HG02763 (cell line): Measurements from ENCODE around the gene CYB561.
A peak's percentile ranks its signal among the peaks of the same experiment; 100 is the strongest.

Experiments used
- ATAC-seq: cut with Tn5 transposase; IDR thresholded peaks from one replicate; pipeline ENCODE4 v1.9.1; 2021; ENCODE audit warnings: mild to moderate bottlenecking, moderate library complexity; ENCODE audit not compliant: unreplicated experiment

The CYB561 gene

DNA sequence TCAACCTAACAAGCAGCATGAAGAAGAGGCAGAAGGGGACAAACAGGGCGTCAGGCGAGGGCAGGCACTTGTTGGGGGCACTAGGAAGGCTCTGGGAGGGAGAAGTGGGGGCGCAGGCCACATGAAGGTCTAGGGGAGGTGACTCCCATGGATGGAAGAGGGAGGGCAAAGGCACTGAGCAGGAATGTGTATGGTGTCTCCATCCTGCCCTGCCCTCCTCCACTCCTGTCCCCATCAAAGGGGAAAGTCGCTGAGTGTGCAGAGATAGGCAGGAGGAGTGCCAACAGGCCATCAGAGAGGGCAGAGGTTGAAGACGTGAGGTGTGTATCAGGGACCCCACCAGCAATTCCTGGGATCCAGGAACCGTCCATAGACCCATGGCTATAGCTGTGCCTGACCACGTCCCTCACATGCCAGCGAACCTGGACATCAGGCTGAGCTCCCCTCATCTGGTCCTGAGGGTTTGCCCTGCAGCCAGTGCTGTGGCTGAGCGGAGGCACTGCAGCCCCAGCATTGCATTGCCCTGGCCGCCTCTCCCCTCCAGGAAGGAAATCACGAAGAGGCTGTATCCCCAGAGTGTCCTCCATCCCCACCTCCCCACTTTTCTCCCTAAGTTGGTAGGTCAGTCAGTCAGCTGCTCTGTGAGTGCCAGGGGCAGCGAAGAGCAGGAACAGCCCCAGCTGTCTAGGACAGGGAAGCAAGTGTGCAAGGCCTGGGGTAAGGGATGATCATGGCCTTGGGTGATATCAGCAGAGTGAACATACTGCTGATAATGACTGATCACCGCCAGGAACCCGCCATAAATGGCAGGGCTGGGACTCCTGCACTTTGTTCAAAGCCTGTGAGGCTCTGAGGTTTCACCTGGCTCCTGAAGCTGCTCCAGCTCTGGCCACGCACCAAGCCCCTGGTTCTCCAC lies 6.2 kb upstream of the CYB561 start:
- no peak for ATAC-seq

DNA sequence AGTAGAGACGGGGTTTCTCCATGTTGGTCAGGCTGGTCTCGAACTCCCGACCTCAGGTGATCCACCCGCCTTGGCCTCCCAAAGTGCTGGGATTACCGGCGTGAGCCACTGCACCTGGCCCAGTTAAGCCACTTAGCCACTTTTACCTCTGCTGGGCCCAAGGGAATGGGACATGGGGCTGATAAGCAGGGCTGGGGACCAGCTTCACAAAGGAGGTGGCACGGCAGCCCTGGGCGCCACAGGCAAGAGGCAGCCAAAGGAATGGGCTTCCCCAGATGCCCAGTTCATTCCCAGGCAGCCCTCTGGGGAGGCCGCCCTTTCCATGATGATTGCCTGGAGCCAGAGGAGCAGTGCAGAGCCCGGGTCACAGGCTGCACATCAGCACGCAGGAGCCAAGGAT lies 5.0 kb upstream of the CYB561 start:
- no peak for ATAC-seq

DNA sequence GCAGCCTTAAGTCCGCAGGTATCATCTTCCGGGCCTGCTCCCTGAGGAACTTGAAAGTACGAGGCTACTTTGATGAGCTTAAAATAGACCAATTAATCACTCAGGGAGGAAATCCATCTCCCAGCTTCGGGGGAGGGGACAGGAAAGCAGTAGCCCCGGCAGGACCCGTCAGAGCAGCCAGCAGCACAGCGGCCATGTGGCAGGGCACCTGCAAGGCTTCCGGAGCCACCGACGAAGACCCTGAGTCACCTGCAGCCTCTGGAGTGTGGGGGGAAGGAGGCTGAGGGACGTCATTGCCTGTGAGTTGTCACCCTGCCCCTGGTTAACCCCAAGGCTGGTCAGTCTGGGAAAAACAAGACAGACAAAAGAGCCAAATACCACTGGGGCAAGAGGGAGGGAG lies 4.4 kb upstream of the CYB561 start:
- ATAC-seq = no peak

DNA sequence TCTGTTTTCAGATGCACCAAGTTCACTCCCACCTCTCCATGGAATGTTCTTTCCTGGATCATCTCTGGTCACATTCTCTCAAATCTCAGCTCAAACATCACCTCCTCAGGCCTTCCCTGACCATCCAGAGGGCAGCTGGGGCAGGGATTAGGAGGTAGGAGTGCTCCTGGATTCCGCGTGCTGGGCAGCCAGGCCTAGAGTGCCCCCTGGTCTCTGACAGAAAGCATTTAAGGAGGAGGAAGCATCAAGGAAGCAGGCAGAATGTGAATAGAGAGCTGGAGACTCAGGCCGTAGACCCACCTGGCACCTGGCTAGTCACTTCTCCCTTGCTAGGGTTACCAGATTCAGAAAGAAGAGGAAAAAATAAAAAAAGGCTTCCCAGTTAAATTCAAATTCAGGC lies 2.5 kb upstream of the CYB561 start:
- no peak for ATAC-seq

DNA sequence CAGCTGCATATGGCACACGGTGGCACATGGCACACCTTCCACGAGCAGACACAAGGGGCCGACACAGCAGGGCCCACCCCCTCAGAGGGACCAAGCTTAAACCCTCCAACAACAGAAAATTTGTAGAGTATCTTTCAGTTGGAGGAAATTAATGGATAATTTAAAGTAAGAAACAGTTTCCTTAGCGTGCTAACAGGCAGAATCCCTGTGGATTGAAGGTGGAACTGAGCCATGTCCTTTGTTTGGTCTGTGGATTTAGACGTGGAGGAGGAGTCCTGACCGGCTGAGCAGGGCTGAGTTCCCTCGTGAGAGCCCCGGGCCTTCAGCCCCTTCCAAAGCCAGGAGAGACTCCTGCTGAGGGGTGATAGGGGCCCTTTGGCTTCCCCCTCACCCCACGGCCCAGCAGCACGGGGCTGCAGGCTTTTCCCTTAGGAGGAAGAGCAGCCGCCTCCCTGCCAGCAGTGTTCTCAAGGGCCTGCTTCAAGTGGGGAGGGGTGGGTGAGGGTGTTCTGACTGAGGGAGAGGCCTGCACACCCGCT lies 1.4 kb upstream of the CYB561 start:
- no peak for ATAC-seq

DNA sequence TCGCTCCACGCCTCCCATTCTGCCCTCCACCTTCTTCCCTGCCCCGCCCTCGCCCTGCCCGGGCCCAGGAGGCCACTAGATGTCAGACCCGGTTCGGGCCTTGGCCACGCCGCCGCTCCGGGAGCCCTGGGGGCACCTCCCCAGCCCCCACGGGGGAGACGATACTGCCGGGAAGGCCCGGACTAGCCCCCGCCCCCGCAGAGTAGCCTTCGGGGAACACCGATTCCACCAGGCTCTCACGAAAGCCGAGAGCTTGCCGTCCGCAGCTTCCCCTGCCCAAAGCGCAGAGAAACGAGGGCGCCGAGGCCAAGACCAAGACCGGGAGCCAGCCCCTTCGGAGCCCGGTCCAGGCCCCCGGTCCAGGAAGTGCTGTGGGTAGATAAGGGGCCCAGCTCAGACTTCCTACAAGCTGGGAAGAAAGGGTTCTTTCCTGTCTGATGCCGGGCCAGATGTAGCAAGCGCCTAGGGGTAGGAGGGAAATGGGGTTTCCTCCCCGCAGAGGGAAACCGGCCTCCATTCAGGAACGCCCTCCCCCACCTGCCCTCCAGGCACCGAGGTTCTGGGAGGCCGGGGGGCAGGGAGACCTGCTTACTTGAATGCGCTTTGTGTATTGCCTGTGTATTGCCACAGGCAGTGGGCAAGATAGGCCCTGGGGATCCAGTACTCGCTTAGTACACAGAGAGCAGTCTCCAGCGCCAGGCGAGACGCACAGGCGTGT lies 806 bp upstream of the CYB561 start:
- ATAC-seq = peak; percentile 32

DNA sequence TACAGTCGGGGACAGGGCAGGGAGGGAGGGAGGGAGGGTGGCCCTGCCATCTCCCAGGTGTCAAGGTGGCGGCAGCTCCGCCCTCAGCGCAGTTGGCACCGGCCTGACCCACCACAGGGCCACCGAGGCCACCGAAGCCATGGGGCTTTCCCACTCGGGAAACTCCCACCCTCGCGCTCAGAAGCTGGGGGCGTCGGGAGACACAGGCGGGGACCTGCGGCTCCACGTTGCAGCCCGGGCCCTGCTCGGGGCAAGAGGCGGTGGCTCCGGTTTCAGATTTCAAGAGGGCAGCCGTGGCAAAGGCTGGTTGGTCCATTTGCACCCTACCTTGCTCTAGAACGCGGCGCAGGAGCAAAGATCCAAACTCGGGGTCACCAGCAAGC lies 544 bp downstream of the CYB561 start:
- ATAC-seq = peak; percentile 9

DNA sequence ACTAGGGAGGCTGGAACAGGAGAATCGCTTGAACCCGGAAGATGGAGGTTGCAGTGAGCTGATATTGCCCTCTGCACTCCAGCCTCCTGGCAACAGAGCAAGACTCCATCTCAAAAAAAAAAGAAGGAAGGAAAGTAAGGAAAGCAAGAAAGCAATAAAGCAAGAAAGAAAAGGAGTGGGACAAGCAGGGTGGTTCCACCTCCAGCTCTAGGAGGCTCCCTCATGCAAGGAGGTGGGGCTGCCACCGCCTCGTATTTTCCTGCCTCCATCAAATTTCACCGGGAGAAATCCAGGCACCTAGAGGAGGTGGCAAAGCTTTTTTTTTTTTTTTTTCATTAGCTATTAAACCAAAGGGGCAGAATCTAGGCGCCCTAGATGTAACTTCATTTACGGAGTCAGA lies 1.0 kb downstream of the CYB561 start:
- ATAC-seq = no peak

DNA sequence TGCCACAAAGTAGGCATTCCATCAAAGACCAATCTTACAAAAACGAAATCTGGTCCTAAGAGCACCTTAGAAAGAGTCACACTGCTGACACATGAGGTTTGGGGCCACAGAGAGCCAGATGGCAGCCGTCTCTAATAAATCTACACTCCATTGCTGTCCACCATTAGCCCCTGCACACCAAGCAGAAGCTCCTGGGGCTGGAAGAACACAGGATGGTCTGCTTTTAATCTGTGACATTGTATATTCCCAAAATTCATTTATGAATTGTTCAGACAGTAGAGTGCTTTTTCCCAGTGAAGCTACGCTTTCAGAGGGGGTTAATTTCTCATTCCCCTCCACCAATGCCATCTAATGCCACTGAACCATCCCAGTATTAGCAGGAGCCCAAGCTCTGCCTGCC lies 1.6 kb downstream of the CYB561 start:
- ATAC-seq = no peak

DNA sequence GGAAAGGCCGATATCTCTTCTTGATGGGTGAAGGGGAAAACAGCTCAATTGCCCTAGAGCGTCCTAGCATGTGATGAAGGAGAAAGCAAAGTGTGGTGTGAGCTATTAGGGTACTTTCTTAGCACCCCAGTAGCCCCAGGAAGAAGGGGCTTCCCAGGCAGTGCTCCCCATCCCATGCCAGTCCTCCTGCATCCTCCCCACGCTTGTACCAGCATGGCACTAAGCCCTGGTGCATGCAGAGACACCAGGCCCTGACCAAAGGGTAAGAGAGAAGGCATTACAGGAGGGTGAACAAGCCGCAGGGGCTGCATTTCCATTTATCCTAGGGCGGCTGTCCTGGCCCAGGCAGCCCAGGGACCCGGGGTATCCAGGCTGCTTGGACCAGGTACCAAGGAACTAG lies 3.1 kb downstream of the CYB561 start:
- ATAC-seq = no peak

DNA sequence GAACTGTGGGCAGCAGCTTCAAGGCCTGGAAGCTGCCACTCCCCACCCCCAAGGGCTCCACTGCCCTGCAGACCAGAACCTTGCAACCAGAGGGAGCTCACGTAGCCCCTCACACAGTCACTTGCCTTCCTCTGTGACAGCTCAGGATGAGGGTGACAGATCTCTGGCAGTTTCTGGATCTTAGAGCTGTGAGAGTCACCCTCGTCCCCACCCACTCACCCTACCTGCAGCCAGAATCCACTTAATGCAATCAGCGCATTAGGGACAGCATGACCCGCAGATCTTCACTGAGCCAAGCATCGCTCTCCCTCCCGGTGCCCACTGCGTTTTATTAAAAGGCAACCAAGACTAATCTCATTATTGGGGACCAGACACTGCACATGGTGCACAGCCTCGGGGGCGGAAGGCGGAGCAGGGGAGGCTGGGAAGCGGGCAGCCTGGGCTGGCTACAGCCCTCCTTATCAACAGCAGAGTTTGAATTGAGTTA lies 3.5 kb downstream of the CYB561 start:
- no peak for ATAC-seq

DNA sequence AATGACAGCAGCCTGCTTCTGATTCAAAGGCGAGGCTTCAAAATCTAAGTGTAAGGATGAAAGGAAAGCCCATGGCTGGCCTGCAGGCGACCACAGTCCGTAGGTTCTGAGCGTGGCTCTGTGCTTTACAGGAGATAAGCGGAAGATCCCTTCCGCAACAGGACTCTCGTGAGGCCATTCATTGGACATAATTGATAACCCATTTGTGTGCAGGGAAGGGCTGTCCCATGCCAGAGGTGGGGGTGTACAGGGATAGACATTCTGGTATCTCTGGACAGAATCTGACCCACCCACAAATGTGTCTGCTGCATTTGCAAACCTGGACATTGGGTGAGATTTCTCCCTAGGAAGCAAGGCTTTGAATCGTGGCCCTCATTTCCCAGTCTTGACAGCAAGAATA lies 4.0 kb downstream of the CYB561 start:
- ATAC-seq = no peak

DNA sequence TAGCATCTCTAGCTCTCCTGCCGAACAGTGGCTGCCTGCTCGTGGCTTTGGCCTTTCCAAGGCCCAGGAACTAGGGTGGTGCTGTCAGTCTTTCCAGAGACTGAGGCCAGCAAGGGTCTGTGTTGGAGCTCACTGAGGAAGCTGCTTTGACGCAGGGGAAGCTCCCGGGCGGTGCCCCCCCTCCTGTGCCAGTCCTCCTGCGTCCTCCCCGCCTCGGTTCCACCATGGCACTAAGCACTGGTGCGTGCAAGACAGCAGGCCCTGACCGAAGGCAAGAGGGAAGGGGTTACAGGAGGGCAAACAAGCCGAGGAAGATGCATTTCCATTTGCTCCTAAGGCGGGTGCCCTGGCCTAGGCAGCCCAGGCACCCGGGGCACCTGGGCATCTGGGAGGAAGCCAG lies 4.5 kb downstream of the CYB561 start:
- no peak for ATAC-seq

DNA sequence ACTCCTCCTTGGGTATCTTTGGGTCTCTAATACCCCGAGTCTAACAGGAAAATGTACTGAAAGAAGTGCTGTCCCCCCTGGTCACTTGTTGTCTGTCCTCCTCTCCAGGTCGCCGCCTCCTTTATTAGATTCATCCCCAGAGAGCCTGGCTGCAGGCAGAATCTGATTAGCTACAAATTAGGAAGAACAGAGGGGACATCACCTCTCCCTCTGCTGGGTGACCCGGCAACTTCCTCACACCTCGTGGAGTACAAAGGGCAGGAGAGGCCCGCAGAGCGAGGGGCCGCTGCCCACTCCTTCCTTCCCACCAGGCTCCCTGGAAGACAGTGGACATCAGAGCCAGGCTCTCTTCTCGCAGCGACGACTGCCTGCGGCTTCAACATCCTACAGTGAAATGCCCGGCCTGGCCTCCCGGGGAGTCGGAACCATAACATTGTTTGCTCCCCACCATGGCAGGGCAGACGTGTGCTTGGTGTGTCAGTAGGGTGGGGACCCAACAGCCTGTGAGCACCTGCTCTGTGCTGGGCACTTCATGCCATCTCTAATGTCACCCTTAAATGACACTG lies 5.3 kb downstream of the CYB561 start:
- no peak for ATAC-seq

DNA sequence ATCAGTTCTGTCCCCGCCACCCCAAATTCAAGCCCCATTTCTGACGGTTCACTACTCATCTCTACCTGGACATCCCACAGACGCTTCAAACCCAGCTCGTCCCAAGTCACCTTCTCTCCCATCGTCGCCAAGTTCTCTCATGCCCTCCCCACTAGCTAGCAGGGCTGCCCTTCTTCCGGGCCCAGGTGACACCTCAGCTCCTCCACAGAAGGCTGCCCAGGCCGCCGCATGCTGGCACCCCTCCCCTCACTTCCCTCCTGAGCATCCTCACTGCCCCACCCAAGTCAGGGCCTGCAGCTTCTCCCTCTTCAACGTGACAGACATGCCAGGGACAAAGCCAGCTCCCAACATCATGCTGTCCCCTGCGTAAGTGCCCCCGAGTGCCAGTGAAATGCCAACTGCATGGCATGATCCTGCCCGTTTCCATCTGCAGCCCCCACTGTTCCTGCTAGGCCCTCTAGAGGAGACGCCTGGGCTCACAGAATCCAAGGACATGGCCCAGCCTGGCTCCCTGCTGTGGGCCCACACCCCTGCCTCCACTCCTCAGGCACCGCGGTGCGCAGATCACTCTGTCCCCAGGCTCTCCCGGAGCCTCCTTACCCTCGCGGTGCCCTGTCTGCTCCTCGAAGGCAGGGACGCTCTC lies 5.9 kb downstream of the CYB561 start:
- ATAC-seq = no peak

DNA sequence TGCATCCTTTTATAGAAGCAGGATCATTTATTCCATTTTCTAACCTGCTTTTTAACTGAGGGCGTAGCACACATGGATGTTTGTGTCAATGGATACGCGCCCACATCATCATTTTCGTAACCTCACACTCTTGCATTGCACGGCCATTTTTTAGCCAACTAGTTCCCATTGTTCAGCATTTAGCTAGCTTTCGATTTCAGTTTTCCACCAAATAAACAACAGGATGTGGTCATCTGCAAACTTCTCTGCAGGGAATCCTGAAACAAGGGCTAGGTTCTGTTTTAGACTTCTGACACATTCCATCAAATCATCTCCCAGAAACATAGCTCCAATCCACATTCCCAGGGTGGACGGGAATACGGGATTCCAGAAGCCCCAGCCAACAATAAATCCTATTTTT lies 6.4 kb downstream of the CYB561 start:
- ATAC-seq = no peak

DNA sequence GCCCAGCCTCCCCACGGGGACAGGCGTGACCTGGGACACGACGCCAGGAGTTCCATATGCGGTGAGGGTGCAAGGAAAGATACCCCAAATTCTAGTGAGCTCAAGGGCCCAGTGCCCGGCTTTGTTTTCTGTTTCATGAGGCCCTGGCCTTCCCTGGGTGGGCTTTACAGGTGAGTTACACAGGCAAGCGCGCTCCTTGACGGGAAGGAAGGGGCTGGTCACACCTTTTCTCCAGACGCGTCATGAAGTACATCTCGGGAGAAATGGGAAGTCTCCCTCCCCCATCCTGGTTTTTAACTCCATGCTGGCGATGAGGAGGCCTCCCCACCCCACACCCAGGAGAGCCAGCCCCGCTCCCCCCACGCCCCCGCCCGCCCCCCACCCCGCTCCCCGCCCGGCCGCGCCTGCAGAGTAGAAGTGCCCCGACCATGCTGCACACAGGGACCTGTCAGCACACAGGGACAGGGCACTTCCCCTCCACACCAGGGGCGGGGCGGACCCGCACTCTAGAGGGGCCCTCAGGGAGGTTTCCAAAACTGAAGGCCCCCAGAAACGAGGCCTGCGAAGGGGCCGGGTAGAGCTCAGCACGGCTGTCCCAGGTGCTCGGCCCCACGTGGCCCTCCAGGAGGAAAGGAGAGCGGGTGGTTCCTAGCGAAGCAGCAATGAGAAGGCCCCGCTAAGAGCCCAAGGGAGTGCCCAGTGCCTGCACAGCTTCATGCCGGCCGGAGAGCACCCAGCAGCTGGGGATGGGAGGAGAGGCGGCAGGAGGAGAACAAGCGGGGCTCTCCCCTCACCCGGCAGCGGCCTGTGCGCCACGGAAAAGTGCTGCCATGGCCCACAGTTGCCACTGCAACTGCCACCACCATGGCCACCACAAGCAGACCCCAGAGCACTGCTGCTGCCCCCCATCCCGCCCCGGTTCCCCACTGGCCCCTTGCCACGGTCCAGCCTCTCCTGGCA lies 7.7 kb downstream of the CYB561 start:
- no peak for ATAC-seq

DNA sequence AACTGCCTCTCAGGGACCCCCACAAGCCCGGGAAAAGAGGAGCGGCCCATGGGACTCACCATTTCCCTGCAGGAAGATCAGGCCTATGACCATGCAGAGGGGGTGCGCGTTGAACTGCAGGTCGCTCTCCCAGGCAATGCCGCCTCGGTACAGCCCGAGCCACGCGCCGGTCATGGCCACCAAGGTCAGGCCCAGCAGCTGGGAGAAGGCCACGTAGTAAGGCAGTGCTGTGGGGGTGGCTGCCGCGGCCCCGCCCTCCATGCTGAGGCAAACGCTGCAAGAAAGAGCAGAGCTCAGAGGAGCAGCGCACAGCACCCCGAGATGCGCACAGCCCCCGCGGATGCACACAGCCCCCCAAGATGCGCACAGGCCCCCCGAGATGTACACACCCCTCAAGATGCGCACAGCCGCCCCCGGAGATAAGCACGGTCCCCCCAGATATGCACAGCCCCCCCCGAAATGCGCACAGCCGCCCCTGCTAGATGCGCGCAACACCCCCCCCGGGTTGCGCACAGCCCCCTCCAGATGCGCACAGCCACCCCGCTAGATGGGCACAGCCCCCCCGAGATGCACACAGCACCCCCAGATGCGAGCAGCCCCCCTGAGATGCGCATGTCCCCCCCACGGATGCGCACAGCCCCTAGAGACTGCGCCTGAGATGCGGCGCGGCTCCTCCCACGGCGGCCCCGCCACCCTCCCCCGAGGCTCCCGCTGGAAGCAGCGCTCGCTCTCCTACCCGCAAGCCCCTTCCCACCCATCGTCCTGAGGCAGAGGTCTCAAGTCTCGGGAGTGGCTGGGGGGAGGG lies 8.6 kb downstream of the CYB561 start:
- ATAC-seq = no peak

DNA sequence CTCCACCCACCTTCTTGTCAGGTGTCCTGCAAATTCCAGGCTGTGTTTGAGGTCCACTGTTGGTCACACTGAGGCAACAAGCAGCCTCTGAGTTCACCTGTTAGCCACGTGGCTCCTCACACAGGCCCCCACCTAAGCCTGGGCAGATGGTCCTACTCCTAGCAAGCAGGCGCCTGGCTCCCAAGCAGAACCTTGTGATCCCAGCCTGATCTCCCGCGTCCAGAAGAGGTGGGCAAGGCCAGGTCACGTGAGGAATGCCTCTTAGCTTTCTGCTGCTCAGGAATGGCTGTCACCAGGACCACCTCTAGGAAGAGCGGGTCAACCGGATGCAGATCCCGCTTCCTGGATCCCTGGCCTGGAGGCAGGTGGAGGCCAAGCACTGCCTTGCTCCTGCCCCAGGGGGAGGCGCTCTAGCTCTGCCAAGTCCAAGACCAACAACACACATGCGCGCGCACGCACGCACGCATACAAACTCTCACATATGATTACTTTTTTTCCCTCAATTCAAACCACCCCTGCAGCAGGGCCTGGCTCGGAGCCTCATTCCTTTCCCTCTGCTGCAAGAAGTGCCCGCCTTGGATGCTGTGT lies 9.5 kb downstream of the CYB561 start:
- ATAC-seq = no peak
